Amygdala (tissue), 56 donors: ENCODE measurements around the gene ADARB2.
"Not testable (repeated sequence)": the region's sequence is repeated elsewhere in the genome, so short reads cannot be mapped to it uniquely, and the experiment has no call there.

Source experiments
- DNase-seq, 56 donors: peaks; one replicate each; lab custom pipeline; 2025; lab: John Stamatoyannopoulos, UW

ADARB2 gene

DNA sequence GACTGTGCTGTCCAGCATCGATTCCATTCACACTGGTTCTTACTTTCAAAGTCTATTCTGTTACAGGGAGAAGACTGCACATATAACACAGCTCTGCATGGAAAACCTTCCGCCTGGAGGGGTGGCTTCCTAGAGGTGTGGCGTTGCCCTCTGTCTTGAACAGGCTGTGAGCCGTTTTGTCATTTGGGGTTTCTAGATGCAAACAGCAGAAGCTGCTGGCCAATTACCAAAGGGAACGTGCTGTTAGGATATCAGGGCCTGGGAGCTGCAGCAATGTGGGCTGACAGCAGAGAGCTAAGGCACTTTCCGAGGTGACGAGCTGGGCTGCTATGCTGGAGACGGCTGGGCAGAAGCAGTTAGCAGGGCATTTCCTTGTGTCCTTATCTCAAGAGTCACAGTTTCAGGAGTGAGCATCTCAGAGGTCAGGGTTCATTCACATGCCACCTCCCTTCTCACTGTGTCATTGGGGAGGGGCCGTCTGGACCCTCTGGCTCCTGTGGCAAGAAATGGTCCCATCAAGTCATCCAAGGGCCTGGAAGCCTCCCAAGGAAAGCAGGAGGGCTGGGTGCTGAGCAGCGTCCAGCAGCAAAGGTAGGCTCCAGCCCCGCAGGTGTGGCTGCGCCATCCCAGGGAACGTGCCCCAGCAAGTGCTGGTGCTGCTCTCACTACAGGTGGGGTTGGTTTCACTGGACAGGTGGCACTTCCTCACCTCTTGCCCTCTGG is 574.7 kb downstream of the ADARB2 start:
- no peak for DNase-seq

GRCh38 chr10:1161315-1161673 is 576.0 kb downstream of the ADARB2 start:
- DNase-seq = peak in 1 of 56 donors; percentile 14

- no peak for DNase-seq
These were observed 576.6 kb downstream of the ADARB2 start for GRCh38 chr10:1160561-1161314.

DNA sequence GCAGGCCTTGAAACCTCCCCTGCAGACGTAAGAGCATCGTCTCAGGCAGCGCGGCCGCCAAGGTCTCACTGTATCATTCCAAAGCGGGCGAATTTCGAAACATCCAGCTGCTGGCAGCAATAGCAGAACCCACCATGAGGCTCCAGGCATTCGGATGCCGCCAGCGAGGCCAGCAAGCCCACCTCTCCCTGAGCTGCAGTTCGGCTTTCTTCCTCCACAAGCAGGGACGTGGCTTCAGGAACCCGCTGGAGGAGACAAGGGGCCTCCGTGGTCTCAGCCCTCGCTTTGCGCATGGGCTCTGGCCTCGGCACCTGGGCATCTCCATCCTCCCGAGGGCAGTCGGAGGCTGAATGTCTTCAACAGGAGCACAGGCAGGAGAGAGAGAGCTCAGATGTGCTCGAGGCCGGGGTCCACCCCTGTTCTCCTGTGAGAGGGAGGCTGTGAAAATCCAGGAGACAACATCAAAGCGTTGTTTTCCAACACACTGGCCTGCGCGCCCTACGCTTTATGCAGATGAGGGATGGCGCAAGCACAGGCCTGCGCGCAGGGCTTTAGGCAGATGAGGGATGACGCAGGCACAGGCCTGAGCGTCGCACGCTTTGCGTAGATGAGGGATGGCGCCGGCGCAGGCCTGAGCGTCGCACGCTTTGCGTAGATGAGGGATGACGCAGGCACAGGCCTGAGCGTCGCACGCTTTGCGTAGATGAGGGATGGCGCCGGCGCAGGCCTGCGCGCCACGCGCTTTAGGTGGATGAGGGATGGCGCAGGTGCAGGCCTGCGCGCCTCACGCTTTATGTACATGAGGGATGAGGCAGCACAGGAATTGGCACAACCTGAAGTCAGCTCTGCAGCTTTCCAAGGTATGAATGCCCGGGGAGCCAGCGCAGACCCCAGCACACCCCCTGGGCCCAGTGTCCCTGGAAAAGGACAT is 577.9 kb downstream of the ADARB2 start:
- no peak for DNase-seq

DNA sequence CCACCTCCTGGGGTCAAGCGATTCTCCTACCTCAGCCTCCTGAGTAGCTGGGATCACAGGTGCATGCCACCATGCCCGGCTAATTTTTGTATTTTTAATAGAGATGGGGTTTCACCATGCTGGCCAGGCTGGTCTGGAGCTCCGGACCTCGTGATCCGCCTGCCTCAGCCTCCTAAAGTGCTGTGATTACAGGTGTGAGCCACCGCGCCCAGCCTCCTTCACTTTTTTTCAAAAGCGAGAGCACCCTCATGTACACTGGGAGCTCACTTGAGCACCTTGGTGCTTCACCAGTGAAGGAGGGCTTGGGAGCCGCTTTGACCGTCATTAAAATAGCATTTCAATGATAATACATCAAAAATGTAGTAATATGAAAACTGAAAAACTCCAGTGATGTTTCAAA is 578.8 kb downstream of the ADARB2 start:
- DNase-seq = not testable (repeated sequence)

GRCh38 chr10:1158066-1158465 is 579.3 kb downstream of the ADARB2 start:
- DNase-seq = no peak

DNA sequence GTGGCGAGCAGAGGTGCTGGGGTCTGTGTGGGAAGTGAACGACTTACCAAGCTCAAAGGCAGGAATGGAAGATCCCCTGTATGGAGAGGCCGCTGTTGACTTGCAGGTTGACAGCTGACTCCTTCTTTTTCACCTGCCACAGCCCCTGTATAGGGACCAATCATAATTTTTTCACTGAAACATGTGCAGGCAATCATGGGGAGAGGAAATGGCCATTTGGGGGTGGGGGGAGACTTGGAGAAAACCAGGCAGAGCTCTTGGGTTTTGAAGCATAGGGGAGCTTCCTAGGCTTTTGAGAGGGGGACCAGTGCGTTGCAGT is 579.8 kb downstream of the ADARB2 start:
- DNase-seq = no peak

DNA sequence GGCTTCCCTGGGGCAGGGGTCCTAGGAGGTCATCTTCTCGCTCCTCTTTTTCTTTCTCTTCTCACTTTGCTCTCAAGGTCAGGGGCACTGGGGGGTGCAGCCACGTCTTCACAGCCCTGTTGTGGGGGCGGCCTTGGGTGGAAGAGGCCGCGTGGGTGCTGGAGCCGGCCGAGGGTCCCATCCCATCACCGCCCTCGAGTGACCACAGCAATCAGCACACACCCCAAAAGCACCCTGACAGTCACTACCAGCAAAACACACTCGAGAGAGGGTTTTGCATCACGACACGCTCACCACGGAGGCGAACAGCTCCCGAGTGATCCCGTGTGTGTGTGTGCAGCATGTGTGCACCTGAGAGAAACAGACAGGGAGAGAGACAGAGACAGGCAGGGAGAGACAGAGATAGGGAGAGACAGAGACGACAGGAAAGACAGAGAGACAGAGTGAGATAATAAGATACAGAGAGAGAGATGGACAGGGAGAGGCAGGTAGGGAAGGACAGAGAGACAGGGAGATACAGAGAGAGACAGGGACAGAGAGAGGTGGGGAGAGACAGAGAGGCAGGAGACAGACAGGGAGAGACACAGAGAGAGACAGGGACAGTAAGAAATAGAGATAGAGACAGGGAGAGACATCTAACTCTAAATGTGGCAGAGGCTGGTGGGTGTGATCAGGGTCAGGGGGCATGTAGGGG is 580.3 kb downstream of the ADARB2 start:
- no peak for DNase-seq

GRCh38 chr10:1156616-1156886 is 580.8 kb downstream of the ADARB2 start:
- DNase-seq = no peak

- no peak for DNase-seq
These were observed 581.3 kb downstream of the ADARB2 start for GRCh38 chr10:1155791-1156615.

DNA sequence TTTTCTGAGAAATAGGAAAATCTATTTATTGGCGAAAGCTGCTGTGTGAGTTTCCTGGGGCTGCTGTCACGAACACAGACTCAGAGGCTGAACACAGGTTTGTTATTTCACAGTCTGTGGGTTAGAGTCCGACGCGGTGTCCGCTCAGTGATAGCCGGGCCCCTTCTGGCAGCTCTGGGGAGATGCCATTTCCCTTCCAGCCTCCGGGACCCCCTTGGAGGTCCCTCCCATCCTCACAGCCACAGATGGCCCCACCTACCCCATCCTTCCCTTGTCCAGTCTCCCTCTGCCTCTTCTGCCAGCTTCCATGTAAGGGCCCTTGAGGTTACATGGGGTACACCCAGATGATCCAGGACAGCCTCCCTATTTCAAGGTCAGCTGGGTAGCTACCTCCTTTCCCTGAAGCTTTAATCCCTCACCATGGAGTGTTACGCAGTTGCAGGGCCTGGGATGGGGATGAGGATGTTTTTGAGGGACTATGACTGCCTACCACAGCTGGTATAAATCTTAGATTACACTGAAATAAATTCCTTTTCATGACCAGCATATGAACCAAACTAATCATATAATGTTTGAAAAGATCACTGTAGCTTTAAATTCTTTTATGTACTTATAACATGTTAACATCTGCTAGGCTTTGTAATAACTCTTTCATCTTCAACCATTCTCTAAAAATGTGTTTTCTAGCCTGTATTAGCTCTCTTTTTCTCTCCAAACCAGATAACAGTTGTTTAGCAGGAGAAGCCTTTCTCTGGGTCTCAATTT is 582.6 kb downstream of the ADARB2 start:
- DNase-seq = no peak

GRCh38 chr10:1153805-1154351 is 583.4 kb downstream of the ADARB2 start:
- DNase-seq = no peak

GRCh38 chr10:1153251-1153763 is 584.0 kb downstream of the ADARB2 start:
- no peak for DNase-seq

DNA sequence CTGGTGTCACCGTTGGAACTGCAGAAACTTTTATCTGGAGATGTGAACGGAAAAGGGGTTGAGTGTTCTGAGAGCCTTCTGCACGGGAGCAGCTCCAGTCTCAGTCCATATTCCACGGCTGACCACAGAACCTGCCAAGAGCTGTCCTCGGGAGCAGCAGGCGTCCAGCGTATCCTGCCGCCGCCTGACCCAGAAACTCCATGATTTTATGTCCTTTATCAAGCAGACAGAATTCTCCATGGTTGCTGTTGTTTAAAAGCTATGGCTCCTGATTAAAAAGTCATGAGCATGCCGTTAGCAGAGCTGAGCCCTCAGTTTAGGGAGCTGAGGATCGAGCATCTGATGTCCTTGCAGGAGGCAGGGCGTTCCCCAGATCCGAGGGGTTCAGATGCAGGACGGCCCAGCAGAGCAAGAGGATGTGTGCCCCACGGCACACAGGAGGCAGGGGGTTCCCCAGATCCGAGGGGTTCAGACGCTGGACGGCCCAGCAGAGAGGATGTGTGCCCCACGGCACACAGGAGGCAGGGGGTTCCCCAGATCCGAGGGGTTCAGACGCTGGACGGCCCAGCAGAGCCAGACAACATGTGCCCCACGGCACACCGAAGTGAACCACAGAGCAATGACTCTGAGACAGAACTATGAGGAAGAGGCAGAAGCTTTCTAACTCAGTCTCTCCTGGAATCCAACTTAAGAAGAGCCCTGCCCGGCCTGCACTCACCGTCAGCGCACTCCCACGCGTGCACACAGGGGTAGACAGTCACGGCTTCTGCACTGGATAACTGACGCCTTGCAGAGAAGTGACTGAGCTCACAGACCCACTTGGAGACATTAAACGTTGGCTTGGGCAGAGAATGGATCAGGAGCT is 584.7 kb downstream of the ADARB2 start:
- no peak for DNase-seq

DNA sequence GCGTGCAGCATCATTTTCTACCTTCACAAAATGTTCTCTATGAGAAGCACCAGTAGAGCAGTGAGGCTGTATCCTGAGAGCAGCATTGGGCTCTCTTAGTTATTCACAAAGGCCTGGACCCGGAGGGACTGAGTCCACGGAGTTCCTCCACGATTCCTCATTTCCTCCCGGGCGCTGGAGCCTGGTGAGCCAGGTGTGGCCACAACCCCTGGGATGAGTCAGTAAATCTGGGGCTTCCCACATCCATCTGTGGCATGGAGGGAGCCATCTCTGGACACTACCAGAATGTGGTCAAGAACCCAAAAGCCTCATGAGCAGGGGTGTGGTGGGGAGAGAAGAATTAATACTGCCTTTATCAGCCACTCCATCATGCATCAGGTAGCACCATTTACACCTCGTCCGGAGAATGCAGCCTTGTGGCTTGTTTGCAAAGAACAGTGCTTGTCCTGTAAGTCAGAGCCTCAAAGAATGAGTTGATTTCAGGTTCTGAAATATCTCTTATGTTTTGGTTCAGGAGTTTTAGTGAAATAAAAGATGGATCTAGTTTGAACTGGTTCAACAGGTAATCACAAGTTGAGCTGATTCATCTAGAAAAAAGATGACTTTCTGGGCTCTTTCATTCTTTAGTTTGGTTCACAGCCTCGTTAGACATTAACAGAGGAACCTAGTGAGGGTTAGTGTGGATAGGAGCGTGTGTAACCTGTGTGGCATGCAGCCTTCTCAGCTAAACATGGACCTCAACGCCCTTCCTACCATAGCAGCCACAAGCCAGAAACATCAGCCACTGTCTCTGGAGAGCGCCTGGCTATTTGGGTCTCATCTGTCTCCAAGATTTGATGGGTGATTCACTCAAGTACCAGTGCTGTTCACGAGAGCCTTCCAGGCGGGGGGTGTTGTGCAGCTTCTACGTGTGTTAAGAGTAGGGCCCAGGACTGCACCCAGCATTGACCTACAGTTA is 586.0 kb downstream of the ADARB2 start:
- DNase-seq = no peak

DNA sequence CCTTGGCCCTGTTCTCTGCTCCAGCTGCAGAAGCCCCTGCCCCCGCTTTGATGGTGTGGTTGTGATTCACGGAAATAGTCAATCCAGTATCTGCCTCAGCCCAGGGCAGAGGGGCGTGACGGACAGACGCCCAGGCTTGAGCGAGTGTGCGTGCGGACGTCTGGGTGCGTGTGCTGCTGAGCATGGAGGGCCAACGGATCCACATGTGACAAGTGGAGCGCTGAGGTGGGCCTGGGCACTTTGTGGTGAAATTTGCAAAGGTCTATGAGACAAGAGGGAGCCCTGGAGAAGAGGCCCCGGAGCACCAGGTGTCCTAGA is 586.7 kb downstream of the ADARB2 start:
- DNase-seq = no peak
